Ascending aorta (tissue), 2 donors: Measurements from ENCODE around the gene SLC2A4RG. TPM values are rescaled to one million over a fixed set of nuclear protein-coding genes. Genes with fewer than 3 reads are reported as not detected.

Experiments used
- DNase-seq, 2 donors: peaks; one replicate each; pipeline ENCODE4 v3.0.0-alpha.2; 2019; ENCODE audit warnings: low spot score in 2 of 2
- H3K27ac ChIP-seq, 2 donors: fragments of 200-600 bp; sonication (generic); one replicate each; pipeline ENCODE4 v1.5.1; 2016 to 2017; ENCODE audit warnings: mild to moderate bottlenecking in 1 of 2
- H3K27me3 ChIP-seq: fragments of 200-600 bp; sonication (generic); one replicate; pipeline ENCODE4 v1.5.1; 2017
- H3K36me3 ChIP-seq, 2 donors: fragments of 200-600 bp; sonication (generic); one replicate each; pipeline ENCODE4 v1.5.1; 2016
- H3K4me1 ChIP-seq, 2 donors: fragments of 200-600 bp; sonication (generic); one replicate each; pipeline ENCODE4 v1.5.1; 2016 to 2017; ENCODE audit warnings: mild to moderate bottlenecking in 1 of 2
- H3K4me3 ChIP-seq, 2 donors: fragments of 200-600 bp; sonication (generic); one replicate each; pipeline ENCODE4 v1.5.1; 2016 to 2017; ENCODE audit warnings: mild to moderate bottlenecking in 1 of 2
- H3K9me3 ChIP-seq, 2 donors: fragments of 200-600 bp; sonication (generic); one replicate each; pipeline ENCODE4 v1.5.1; 2016
- intact Hi-C: fragments of 100-400 bp; cut with DNase I; formaldehyde crosslinking; loops from one replicate; pipeline ENCODE4 v1.15.1; 2023
- total RNA-seq: library from RNA; depleted of rRNA; stranded (reverse); fragments of >200 nt; gene quantifications from one replicate; pipeline ENCODE4 v1.1.0, GENCODE V29; 2016
- TF ChIP-seq, protein P1 (sequence below), 3 experiments: fragments of 200-600 bp in 2 of 3; fragments of 450-650 bp in 1 of 3; sonication (generic) in 2 of 3; IDR thresholded peaks; one replicate each; pipeline ENCODE4 v1.5.1; 2016 to 2019; ENCODE audit warnings: antibody characterized with exemption in 3 of 3, mild to moderate bottlenecking in 1 of 3, moderate library complexity in 1 of 3

Gene SLC2A4RG
- total RNA-seq, 1 donor from 2014 or later: 114 TPM

DNA sequence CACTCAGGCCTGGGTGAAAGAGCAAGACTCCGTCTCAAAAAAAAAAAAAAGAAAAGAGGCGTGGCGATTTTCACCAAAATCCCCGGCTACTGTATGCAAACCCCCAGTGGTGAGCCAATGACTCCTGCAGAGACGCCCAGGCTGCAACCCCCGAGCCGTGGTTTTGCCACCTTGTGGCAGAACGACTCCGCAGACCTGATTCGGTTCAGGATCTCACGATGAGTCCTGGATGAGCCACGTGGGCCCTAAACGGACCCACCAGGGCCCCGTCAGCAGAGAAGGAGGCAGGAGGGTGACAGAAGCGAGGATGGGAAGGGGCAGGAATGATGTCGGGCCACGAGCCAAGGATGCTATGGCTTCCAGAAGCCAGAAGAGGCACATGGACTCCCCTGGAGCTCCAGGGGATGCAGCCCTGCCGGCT is 42.5 kb downstream of the SLC2A4RG start:
- Histone ChIP-seq H3K27ac (no peak overlapping the region), H3K9me3 (no peaks in the 10 kb centered on the region), H3K4me3 (no peak overlapping the region), H3K36me3 (no peaks in the 10 kb centered on the region), H3K4me1 (no peaks in the 10 kb centered on the region), H3K27me3 (no peaks in the 10 kb centered on the region)
- DNase-seq: no peak
- TF ChIP-seq, protein P1, sequence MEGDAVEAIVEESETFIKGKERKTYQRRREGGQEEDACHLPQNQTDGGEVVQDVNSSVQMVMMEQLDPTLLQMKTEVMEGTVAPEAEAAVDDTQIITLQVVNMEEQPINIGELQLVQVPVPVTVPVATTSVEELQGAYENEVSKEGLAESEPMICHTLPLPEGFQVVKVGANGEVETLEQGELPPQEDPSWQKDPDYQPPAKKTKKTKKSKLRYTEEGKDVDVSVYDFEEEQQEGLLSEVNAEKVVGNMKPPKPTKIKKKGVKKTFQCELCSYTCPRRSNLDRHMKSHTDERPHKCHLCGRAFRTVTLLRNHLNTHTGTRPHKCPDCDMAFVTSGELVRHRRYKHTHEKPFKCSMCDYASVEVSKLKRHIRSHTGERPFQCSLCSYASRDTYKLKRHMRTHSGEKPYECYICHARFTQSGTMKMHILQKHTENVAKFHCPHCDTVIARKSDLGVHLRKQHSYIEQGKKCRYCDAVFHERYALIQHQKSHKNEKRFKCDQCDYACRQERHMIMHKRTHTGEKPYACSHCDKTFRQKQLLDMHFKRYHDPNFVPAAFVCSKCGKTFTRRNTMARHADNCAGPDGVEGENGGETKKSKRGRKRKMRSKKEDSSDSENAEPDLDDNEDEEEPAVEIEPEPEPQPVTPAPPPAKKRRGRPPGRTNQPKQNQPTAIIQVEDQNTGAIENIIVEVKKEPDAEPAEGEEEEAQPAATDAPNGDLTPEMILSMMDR (IDR thresholded peaks at IDR 0.05): no peak
- intact Hi-C loops: no loop called here

DNA sequence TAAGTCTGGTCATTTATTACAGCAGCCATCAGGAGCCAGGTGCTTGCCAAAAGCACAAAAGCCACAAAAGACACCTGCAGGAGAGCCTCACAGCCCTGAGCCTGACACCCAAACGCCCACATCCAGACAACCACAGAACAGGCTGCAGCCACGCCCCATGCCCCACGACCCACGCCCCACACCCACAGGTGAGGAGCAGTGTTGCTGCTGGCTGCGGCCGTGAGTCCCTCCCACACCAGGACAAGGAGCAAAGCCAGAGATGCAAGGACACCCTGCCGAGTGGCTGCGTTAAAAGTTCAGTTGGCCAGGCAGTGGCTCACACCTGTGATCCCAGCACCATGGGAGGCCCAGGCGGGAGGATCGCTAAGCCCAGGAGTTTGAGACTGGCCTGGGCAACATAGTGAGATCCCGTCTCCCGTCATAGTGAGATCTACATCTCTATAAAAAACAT is 43.0 kb downstream of the SLC2A4RG start:
- TF ChIP-seq, protein P1 (IDR thresholded peaks at IDR 0.05): no peak
- no peak overlapping the region for H3K4me3 ChIP-seq
- no peak for DNase-seq
- intact Hi-C loops: no loop called here
- no peaks in the 10 kb centered on the region for H3K36me3 ChIP-seq
- H3K9me3 ChIP-seq: no peaks in the 10 kb centered on the region
- no peak overlapping the region for H3K27ac ChIP-seq
- H3K4me1 ChIP-seq: no peaks in the 10 kb centered on the region
- no peaks in the 10 kb centered on the region for H3K27me3 ChIP-seq

DNA sequence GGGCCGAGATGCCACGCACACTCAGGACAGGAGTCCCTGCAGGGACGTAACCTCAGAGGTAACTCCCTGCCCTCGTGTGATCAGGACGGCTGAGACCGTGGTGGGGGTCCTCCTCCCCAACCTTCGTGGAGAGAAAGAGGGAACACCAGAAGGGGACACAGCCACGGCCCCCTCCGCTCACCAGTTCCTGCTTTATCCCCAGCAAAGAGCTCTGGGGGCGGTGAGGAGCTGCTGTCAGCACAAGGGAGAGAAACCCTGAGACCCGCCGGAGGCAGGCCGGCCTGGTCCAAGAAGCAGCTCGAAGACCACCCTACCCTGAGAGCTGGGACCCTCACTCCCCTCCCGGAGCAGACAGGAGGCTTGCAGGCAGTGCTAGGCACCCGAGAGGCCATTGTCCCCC is 44.4 kb downstream of the SLC2A4RG start:
- intact Hi-C loops: no loop called here
- Histone ChIP-seq H3K4me1 (no peaks in the 10 kb centered on the region), H3K27me3 (no peaks in the 10 kb centered on the region), H3K27ac (no peak overlapping the region), H3K9me3 (no peaks in the 10 kb centered on the region), H3K4me3 (no peak overlapping the region), H3K36me3 (no peaks in the 10 kb centered on the region)
- no peak for DNase-seq
- TF ChIP-seq, protein P1 (IDR thresholded peaks at IDR 0.05): no peak

DNA sequence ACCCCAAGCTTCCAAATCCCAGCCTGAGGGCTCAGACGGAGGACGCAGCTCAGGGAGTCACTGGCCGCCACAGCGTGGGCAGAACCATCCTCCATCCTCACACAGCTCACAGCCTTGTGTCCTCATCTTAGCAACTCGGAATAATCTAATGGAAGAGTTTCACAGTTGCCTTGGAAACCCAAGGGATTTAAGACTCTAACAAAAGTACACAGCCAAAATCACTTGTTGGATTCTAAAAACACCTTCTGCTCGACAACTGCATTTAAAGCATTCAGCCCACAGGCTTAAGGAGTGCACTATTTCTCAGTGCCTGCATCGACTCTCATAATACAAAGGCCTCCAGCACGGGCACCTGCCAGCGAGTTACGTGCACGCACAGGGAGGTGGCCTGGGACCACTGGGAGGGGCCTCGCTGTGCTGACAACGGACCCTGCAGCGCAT is 46.1 kb downstream of the SLC2A4RG start:
- H3K4me1 ChIP-seq: no peaks in the 10 kb centered on the region
- no peak for DNase-seq
- intact Hi-C loops: loop anchor here (2.0 kb wide), 2 partner anchors 79 to 187 kb away; partner anchors contain the start of gene TPD52L2
- peaks cover 9 to 15% of the 10 kb centered on the region in 2 donors for H3K36me3 ChIP-seq
- H3K27me3 ChIP-seq: no peaks in the 10 kb centered on the region
- no peak overlapping the region for H3K4me3 ChIP-seq
- H3K9me3 ChIP-seq: no peaks in the 10 kb centered on the region
- TF ChIP-seq, protein P1 (IDR thresholded peaks at IDR 0.05): no peak
- no peak overlapping the region for H3K27ac ChIP-seq

DNA sequence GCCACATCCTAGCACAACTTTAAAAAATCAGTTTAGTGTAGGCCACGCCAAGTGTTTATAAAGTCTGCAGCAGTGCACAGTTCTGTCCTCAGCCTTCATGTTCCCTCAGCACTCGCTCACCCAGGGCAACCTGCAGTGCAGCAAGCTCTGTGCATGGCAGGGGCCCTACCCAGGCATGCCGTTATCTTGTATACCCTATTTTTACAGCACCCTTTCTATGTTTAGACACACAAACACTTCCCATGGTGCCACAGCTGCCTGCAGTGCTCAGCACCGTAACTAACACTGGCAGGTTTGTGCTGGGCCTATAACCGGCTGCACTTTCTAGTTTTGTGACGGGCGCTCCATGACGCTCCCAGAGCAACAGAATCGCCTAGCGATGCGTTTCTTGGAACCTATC is 47.7 kb downstream of the SLC2A4RG start:
- intact Hi-C loops: loop anchor here (2.0 kb wide), 2 partner anchors 77 to 185 kb away; partner anchors contain the start of gene TPD52L2
- TF ChIP-seq, protein P1 (IDR thresholded peaks at IDR 0.05): no peak
- H3K4me1 ChIP-seq: no peaks in the 10 kb centered on the region
- H3K27ac ChIP-seq: no peak overlapping the region
- no peak overlapping the region for H3K4me3 ChIP-seq
- peaks cover 9 to 15% of the 10 kb centered on the region in 2 donors for H3K36me3 ChIP-seq
- DNase-seq: no peak
- H3K9me3 ChIP-seq: no peaks in the 10 kb centered on the region
- H3K27me3 ChIP-seq: no peaks in the 10 kb centered on the region

DNA sequence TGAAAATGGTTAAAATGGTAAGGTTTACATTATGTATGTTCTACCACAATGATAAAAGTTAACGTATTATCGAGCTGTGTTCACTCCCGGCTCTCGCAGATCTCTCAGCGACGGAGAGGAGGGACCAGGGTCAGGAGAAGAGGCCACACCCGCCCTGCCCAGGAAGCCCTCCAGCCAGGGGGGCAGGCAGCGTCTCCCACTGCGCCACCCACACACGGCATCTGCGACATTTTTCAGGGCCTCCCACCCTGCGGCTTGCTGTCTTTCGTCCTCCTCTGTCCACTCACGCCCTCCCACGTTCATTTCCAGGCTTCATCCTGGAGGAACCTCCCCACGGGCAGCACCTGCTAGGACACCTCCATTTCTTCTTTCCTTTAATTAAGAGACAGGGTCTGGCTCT is 48.2 kb downstream of the SLC2A4RG start:
- Histone ChIP-seq H3K4me3 (no peak overlapping the region), H3K4me1 (no peaks in the 10 kb centered on the region), H3K27ac (no peak overlapping the region), H3K27me3 (no peaks in the 10 kb centered on the region), H3K36me3 (peaks cover 9 to 15% of the 10 kb centered on the region in 2 donors), H3K9me3 (no peaks in the 10 kb centered on the region)
- DNase-seq: no peak
- intact Hi-C loops: loop anchor here (2.0 kb wide), 2 partner anchors 77 to 185 kb away; partner anchors contain the start of gene TPD52L2
- TF ChIP-seq, protein P1 (IDR thresholded peaks at IDR 0.05): no peak
